K562 (cell line): ENCODE data around the gene PCED1B.

Experiments used
- CAMTA2 ChIP-seq: fragments of 250-450 bp; sonication (Bioruptor Pico); conservative IDR thresholded peaks from 2 replicates; pipeline ENCODE4 v1.5.1; 2022
- ZNF764 ChIP-seq: fragments of 250-450 bp; sonication (Bioruptor Pico); IDR thresholded peaks from 2 replicates; pipeline ENCODE4 v1.4.0; 2020; ENCODE audit warnings: low read depth, mild to moderate bottlenecking, moderate library complexity
- TF ChIP-seq, protein P1 (sequence below), 3 experiments: IDR thresholded peaks in 2 of 3; conservative IDR thresholded peaks in 1 of 3; 2 replicates each; pipeline ENCODE4 v1.5.1; 2011 to 2012; ENCODE audit warnings: low read length in 3 of 3, mild to moderate bottlenecking in 3 of 3, control low read depth in 2 of 3, improper control_type of control experiment in 1 of 3, inconsistent platforms in 1 of 3, low read depth in 1 of 3, mixed read lengths in 1 of 3, moderate library complexity in 1 of 3; ENCODE audit not compliant: insufficient read depth in 2 of 3

DNA sequence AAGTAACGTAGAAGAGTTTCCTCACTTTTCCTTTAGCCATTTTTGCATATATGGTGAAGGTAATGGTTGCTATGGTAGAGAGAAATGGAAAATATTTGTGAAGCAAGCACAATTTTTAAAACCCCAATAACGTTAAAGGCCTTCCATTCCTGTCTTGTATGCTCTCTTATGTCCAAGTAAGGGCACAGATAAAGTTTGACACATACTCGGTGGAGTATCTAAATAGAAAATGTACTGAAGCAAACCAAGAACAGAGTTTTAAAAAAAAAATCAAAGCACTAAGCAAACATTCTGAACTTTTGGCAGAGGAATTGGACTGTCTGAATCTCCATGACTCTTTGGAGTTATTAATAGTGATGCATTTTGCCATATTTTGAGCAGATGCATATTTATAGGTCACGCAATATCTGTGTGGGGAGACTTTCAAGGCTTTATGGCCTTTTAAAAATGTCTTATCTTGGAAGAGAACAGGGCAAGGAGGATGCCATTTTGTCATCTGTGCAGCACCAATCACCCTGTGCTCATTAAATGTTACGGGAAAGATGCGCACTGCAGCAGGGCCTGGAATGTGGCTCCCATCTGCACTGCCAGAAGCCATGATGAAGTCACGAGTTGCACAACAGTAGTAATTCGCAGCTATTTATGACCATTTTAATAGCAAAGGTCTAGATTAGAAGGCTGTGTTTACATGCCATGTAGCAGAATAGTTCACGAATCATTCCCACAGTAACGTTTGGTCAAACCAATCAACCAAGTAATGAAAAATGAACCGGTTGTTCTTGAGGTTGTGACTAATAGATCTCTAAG is 23.6 kb downstream of the PCED1B start:
- TF ChIP-seq, protein P1, sequence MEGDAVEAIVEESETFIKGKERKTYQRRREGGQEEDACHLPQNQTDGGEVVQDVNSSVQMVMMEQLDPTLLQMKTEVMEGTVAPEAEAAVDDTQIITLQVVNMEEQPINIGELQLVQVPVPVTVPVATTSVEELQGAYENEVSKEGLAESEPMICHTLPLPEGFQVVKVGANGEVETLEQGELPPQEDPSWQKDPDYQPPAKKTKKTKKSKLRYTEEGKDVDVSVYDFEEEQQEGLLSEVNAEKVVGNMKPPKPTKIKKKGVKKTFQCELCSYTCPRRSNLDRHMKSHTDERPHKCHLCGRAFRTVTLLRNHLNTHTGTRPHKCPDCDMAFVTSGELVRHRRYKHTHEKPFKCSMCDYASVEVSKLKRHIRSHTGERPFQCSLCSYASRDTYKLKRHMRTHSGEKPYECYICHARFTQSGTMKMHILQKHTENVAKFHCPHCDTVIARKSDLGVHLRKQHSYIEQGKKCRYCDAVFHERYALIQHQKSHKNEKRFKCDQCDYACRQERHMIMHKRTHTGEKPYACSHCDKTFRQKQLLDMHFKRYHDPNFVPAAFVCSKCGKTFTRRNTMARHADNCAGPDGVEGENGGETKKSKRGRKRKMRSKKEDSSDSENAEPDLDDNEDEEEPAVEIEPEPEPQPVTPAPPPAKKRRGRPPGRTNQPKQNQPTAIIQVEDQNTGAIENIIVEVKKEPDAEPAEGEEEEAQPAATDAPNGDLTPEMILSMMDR (IDR thresholded peaks at IDR 0.05 in 2 of 3, conservative IDR thresholded peaks at IDR 0.05 in 1 of 3; ENCODE audit: insufficient read depth in 2 of 3, low read depth in 1 of 3, low read length in 3 of 3) = no peak
- no peak for TF ChIP-seq ZNF764 (CRISPR knock-in tag)
- TF ChIP-seq CAMTA2 = no peak
